ENCODE data around the gene MMP8.
"Not testable (repeated sequence)": the region's sequence is repeated elsewhere in the genome, so short reads cannot be mapped to it uniquely, and the experiment has no call there.

Gene MMP8

GRCh38 chr11:102724904-102725500, at the start of gene MMP8:
Gene MMP8 (minus strand): TSS chr11:102724954. CDS start chr11:102724855, 99 bp downstream.
- FAIRE-seq: no peak

- FAIRE-seq: no peak
Measured at GRCh38 chr11:102773386-102773785, 48.6 kb upstream of the MMP8 start.

- FAIRE-seq: no peak
Measured at GRCh38 chr11:102771351-102771750, 46.6 kb upstream of the MMP8 start.

- FAIRE-seq: no peak
Measured at GRCh38 chr11:102770191-102770590, 45.4 kb upstream of the MMP8 start.

- FAIRE-seq: no peak
Measured at GRCh38 chr11:102767800-102768199, 43.0 kb upstream of the MMP8 start.

- FAIRE-seq: no peak
Measured at GRCh38 chr11:102763440-102763839, 38.7 kb upstream of the MMP8 start.

- FAIRE-seq: no peak
Measured at GRCh38 chr11:102762361-102762767, 37.6 kb upstream of the MMP8 start.

- no peak for FAIRE-seq
Measured at GRCh38 chr11:102761646-102762238, 37.0 kb upstream of the MMP8 start.

- peak; percentile 12 for FAIRE-seq
Measured at GRCh38 chr11:102760344-102761035, 35.7 kb upstream of the MMP8 start.

GRCh38 chr11:102757823-102758549, 33.2 kb upstream of the MMP8 start:
- FAIRE-seq: no peak

- no peak for FAIRE-seq
Measured at GRCh38 chr11:102753267-102753666, 28.5 kb upstream of the MMP8 start.

- no peak for FAIRE-seq
Measured at GRCh38 chr11:102751673-102752072, 26.9 kb upstream of the MMP8 start.

GRCh38 chr11:102749101-102749722, 24.5 kb upstream of the MMP8 start:
- no peak for FAIRE-seq

- not testable (repeated sequence) for FAIRE-seq
Measured at GRCh38 chr11:102746746-102747578, 22.2 kb upstream of the MMP8 start.

GRCh38 chr11:102734650-102735049, 9.9 kb upstream of the MMP8 start:
- no peak for FAIRE-seq

GRCh38 chr11:102733232-102733875, 8.6 kb upstream of the MMP8 start:
- FAIRE-seq: no peak

- FAIRE-seq: not testable (repeated sequence)
Measured at GRCh38 chr11:102730944-102731343, 6.2 kb upstream of the MMP8 start.

- no peak for FAIRE-seq
Measured at GRCh38 chr11:102729849-102730815, 5.4 kb upstream of the MMP8 start.

- FAIRE-seq: no peak
Measured at GRCh38 chr11:102727890-102728289, 3.1 kb upstream of the MMP8 start.

GRCh38 chr11:102722821-102723220, 1.9 kb downstream of the MMP8 start:
- no peak for FAIRE-seq

Measured in endometrium (tissue), 2 donors.